HG03575 (cell line): ENCODE data around the gene RASA3.

ENCODE experiments used
- ATAC-seq: cut with Tn5 transposase; IDR thresholded peaks from one replicate; pipeline ENCODE4 v1.9.1; 2021; ENCODE audit not compliant: unreplicated experiment, insufficient number of reproducible peaks, low FRiP score; ENCODE audit errors: extremely low read depth

RASA3 gene

DNA sequence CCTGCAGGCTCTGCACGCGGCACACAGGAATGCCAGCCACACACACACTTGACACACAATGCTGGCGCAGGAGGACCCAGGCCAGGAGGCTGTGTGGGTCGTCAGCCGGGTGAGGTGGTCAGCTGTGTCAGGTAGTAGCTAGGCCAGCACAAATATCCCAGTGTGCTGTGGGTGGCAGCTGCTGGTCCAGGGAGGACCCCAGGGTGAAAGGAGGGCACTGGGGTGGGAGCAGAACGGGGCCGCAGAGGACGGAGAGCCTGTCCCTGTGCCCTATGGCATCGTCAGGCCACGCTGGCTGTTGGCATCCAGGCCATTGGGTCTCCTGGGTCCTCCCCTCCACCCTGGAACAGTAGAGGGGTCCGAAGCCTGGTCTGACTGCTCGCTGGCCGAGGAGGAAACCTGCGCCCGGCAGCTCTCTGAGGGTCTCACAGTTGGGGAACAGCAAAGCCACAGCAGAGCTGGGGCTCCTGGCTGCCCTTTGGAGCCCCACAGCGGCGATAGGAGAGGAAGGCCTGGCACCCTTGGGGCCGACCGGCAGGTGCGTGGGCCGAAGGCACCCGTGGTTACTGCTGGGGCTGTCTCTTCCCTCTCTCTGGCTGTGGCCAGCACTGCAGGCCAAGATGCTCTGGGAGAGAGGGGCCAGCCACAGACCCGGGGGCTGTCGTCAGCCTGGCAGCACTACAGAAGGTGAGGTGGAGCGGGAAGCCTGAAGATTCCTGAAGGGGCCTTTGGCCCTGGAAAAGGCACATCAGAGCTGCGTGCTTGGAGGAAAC is 185.8 kb downstream of the RASA3 start:
- no peak for ATAC-seq

DNA sequence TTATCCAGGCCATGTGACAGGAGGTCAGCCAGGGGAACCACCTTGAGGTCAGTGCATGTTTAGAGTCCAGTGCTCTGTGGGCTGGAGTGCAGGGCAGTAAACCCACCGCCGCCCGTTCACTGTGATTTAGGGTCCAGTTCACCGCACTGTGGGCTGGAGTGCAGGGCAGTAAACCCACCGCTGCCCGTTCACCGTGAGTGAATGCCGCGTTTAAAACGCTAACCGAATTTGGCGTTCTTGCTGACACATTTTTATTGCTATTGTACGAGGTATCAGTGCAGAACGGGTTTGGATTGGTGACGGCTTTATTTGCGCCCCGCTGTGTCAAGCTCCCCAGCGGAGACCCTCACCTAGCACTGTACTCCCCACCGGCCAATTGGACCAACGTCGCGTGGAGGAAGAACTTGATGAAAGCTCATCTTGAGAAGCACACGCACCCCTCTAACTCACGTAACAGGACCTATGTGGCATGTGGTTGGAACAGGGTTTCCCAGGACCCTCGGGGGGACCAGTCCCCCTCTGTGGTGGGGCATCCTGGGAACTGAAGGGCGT is 186.5 kb downstream of the RASA3 start:
- ATAC-seq: no peak

DNA sequence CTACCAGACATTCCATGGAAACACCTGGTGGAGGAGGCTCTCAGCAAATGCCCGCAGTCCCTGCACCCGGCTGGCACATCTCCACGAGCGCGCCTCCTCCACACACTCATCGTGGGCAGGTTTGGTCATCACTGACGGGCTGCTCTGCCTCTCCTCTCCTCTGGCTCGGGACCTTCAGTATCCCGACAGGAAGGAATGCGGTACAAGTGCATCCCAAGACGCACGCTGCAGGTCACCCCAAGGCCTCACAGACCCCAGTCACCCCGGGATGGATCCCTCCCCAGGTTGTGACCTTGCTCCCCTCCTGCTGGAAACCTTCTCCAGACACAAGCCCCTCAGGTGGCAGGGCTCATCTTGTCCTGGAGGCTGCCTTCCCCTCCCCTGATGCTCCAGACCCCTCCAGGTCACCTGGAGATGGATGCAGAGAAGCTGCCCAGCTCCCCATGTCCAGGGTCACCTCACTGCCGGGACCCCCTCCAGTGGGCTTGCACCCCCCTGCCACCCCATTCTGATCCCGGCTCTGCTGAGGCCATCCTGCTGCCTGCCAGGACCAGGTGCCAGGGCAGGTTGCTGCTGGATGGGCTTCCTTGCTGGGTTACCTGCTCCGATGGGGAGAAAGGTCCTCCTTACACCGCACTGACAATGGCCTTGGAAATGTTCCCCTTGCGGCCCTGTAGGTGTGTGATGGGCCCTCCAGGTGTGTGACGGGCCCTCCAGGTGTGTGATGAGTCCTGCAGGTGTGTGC is 188.4 kb downstream of the RASA3 start:
- no peak for ATAC-seq

DNA sequence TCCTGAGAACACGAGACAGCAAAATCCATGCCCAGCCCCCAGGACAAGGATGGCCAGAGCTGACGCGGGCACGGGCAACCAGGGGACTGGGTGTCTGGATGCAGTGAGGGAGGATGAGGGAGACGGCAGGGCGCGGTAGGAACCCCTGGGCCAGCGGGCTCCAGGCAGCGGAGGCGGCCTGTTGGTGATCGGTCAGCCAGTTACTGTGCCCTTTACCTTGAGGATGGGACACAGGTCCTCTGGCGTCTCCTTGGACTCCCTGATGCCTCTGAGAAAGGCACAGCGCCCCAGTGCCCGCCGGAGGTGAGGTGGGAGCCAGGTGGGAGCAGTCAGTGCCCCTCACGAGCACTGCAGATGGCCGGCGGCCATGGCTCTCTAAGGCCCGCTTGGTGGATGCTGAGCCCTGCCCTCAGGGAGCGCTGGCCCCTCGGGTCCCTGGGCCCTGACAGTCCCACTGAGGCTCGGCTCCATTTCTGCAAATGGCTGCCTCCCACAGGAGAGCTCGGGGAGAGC is 189.8 kb downstream of the RASA3 start:
- no peak for ATAC-seq

DNA sequence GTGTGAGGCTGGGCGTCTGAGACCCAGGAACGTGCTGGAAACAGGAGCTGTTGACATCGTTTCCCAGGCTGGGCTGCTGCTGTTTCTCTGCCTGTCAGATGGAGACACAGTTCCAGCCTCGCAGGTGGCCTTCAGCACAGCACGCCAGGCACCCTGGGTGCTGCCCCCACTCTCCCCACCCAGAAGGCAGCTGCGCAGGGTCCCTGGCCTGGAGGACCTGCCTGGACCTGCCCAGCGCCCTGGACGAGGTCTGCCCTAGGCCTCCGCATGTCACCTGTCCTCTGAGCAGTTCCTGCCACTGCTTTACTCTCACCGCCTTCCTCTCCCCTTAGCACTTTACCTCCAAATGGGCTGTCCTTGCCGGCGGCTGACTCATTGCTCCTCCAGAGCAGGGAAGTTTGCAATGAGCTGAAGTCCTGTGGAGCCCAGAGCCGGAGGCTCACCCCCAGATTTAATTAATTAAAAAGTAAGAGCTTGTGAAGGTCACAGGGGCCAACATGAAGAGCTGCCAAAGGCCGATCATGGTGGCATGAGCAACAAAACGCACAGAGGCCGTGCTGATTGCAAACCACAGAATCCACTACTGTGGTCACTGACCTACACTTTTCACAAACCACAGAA is 190.7 kb downstream of the RASA3 start:
- no peak for ATAC-seq

DNA sequence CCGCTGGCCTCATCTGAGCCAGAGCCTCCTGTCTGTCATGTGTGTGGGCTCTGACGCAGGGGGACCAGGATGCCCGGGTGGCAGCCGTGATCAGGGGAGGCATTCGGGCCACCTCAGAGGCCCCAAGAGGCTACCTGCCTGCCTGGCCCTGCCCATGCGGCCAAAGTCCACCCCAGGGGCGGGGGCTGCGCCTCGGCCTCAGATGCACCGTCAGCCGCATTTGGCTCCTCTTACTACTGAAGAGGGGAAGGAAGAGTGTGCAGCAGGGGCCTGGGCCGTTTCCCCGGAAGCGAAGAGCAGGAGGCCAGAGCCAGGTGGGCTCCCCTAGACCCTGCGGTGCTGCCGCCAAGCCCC is 192.5 kb downstream of the RASA3 start:
- ATAC-seq: no peak

DNA sequence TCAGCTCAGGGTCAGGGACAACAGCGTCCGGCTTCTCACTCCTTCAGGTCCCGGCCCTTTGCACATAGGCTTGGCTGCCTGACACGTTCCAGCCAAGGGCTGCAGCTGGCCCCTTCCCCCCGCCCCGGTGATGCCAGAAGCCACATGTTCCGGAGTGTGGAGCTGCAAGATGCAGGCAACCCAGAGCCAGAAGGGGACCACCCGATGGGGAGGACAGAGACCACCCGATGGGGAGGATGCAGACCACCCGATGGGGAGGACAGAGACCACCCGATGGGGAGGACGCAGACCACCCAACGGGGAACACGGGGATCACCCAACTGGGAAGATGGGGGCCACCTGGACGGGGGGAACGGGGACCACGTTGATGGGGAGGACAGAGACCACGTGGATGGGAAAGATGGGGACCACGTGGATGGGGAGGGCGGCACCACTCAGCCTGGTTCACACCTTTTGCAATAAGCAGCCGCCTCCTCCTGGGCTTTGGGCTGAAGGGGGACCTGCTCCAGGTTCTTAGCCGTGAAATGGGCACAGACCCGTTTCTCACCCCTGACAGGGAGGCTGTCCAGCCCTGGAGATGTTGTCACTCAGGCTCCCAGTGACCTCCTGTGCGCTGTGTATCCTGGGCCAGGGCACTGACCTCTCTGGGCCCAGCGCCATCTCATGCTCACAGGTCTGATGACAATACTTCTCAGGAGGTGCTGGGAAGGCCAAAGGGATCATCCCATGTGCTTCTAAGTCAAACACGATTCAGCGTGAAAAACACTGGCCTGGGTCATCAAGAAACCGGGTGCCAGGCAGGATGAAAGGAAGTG is 193.1 kb downstream of the RASA3 start:
- no peak for ATAC-seq

DNA sequence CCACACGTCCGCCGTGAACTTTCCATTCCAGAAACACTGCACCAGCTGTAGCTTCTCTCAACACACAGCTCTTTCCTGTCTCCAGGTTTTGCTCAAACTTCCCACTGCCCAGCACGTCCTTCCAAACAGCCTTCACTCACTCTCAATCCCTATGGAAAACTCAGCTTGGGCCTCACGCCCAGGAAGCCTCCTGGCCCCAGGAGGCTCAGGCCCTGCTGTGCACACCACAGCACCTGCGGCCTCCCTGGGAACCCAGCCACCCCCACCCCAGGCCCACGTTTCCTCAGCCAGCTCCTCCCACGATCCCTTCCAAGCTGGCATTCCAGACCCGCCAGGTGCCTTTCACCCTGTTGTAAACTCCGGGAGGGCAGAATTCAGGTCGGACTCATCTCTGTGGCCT is 193.7 kb downstream of the RASA3 start:
- ATAC-seq: no peak

DNA sequence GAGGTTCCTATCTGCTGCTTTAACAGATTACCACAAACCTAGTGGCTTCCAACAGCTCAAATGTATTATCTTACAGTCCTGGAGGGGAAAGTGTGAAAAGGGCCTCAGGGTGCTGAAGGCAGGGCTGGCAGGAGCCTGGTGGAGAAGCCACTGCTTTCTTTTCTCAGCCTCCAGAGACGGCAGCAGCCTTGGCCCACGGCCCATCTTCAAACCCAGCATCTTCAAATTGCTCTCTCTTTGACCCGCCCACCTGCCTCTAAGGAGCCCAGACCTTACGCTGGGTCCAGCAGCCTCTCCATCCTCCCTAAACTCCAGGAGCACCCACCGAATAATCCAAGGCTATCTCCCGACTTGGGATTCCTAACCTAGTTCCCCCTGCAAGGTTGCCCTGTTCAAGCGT is 194.2 kb downstream of the RASA3 start:
- no peak for ATAC-seq

DNA sequence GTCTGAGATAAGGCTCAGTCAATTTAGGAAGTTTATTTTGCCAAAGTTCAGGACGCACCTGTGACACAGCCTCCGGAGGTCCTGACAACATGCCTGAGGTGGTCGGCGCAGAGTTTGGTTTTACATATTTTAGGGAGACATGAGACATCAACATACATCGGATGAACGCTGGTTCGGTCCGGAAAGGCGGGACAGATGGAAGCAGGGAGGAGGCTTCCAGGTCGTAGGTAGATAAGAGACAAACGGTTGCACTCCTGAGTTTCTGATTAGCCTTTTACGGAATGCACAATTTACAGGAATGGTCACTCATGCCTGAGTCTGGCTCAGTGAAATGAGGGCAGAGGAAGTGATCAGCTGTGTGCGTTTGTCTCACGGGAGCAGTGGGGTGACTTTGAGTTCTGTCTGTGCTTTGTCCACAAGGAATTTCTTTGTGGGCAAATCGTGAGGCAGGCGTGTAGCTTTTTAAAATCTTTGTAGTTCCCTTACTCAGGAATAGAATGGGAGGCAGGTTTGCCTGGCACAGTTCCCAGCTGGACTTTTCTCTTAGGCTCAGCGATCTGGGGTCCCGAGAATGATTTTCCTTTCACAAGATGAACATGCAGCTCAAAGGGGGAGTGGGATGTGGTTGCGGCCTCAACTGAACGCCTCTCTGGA is 194.8 kb downstream of the RASA3 start:
- ATAC-seq: no peak

DNA sequence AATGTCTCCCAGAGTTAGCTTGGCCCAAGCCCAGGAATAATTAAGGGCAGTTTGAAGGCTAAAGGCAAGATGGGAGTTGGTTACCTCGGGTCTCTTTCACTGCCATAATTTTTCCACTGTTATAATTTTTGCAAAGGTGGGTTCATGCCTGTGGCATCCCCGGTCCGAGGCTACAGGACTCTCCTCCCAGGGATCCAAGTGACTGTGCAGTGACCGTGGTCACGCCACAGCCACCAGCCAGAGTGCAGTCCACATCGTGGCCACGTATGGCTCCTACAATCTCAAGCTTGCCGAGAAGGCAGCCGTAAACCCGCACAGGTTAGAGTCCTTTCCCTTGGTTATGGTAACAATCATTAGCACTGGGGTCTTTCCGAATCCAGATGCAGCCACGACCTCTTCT is 195.3 kb downstream of the RASA3 start:
- no peak for ATAC-seq

DNA sequence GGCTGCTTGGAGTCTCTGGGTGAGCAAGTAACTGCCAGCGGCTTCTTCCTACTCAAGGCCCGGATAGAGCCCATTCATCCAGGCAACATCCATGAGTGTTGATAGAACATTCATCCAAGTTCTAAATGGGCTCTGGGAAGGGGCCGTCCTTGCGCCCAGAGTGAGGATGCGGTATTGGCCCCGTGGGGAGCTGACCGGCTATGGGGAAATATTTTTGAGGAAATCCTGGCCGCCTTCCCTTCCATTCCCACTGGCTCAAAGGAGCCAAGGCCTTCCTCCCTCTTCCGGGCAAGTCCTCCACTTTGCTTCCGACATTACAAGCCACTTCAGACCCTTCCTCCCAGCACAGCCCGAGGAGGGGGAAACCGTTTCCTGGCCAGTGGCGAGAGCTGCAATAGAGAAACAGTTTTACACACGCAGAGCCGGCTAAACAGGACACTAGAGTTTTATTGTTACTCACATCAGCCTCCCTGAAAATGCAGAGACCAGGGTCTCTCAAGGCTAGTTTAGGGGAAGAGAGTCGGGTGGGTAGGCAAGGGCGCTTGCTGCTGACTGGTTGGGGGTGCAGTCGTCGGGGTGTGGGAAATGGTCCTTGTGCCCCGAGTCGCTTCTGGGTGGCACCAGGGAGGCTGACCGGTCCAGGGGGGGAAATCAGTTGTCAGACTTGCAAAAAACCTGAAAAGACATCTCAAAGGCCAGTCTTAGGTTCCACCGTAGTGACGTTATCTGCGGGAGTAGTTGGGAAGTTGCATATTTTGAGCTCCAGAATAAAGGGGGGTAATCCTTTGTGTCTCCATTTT is 196.1 kb downstream of the RASA3 start:
- no peak for ATAC-seq

DNA sequence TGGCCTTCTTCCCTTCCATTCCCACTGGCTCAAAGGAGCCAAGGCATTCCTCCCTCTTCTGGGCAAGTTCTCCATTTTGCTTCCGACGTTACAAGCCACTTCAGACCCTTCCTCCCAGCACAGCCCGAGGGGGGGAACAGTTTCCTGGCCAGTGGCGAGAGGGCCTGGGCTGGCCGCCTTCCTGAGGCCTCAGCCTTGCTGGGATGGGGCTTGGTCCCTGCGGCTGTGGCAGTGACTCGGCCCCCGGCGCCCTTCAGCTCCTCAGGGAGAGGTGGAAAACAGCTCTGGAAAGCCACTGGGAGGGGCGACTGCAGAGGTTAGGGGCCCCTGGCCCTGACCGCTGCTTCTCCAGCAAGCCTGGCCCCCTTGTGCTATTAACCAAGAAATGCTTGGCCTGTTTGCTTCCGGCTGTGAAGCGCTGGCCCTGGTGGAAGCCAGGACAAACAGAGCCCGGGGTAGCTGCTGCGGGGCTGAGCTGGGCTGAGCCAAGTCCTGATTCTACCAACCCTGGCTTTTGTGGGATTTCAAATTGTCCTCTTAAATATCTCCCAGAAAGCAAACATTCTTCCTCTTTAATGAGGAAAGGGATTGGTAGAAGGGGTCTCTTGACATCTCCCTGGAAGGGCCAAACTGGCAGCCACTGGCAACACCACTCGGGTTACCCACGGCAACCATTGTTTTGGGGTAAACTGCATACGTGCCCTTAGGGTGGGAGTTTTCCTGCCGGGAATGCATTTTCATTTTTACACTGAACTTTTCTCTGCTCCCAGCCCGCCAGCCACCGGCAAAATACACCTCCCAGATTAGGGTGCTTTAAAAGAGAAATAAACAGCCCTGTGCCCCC is 197.2 kb downstream of the RASA3 start:
- no peak for ATAC-seq

DNA sequence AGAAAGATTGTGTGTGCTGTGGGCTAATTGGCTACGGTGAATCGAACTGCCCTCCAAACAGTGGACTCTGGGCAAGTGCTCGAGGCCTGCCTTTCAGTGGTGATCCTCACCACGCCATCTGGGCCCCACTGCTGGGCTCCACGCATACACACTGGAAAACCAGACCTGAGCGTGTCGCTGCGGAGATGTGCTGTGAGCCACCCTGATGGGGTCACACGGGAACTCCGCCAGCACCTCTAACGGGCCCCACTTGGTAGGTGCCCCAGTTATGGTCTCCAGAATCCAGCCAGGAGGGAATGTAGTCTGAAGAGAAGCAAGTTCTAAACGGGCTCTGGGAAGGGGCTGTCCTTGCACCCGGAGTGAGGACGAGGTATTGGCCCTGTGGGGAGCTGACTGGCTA is 197.8 kb downstream of the RASA3 start:
- ATAC-seq: no peak

DNA sequence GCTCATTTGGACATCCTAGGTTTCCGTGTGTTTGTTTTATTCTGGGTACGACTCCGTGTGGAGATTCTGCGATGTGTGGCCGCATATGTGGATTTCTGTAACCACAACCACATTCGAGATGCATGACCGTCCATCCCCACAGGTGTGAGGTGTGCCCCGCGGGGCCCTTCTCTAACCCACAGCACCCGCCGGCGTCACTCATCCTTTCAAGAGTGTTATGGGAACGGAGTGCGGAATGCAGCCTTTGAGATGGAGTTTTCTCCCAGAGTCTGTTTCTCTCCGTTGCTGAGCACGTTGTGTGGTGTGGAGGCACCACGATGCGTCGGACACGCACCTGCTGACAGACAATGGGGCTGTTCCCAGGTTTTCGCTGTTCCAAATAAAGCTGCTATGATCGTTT is 198.5 kb downstream of the RASA3 start:
- ATAC-seq: no peak

DNA sequence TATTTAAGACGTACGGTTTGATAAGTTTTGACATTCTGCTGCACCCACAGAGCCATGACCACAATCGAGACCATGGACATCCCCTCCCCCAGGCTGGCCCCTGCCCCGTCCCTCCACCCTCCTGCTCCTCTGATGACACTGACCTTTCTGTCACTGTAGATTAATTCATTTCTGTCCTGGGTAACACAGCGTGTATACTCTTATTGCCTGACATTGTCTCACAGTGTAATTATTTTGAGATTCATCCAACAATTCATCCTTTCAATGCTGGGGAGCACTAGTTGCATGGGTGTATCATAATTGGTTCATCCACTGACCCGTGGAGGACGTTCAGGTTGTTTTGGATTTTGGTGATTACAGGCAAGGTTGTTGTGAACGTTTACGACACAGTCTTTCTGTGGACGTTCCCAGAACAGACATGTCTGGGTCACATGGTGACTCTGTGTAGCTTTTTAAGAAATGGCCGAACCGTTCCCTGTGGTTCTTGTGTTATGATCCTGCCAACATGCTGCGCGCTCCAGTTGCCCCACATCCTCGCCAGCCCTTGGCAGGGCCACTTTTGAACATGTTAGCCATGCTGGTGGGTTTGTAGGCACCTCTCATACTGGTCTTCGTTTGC is 200.5 kb downstream of the RASA3 start:
- ATAC-seq: no peak
